Type B pancreatic cell (in vitro differentiated cells): Measurements from ENCODE around the gene S1PR2. TPM values are rescaled to one million over a fixed set of nuclear protein-coding genes. Genes with fewer than 3 reads are reported as not detected.
A peak's percentile ranks its signal among the peaks of the same experiment; 100 is the strongest.

ENCODE experiments used
- DNase-seq: peaks from one replicate; pipeline ENCODE4 v3.0.0; 2021; ENCODE audit warnings: mixed read lengths; ENCODE audit not compliant: unreplicated experiment; ENCODE audit errors: extremely low spot score
- H3K27ac Mint-ChIP-seq: 2 replicates; pipeline ENCODE4 v1.8.0; 2021; ENCODE audit warnings: mild to moderate bottlenecking, mixed read lengths
- H3K27me3 Mint-ChIP-seq: 2 replicates; pipeline ENCODE4 v1.8.0; 2021; ENCODE audit warnings: mixed read lengths
- H3K36me3 Mint-ChIP-seq: 2 replicates; pipeline ENCODE4 v1.8.0; 2021; ENCODE audit warnings: mixed read lengths
- H3K4me1 Mint-ChIP-seq: one replicate; pipeline ENCODE4 v1.8.0; 2021; ENCODE audit warnings: mixed read lengths; ENCODE audit not compliant: unreplicated experiment
- H3K4me3 Mint-ChIP-seq: 2 replicates; pipeline ENCODE4 v1.8.0; 2021; ENCODE audit warnings: mild to moderate bottlenecking, mixed read lengths
- H3K9me3 Mint-ChIP-seq: 2 replicates; pipeline ENCODE4 v1.8.0; 2021; ENCODE audit warnings: mixed read lengths
- CTCF ChIP-seq: fragments of 200-600 bp; sonication (generic); conservative IDR thresholded peaks from 2 replicates; pipeline ENCODE4 v1.5.0; 2021; ENCODE audit warnings: antibody characterized with exemption, mild to moderate bottlenecking
- total RNA-seq: library from RNA; stranded (reverse); gene quantifications from 2 replicates; pipeline ENCODE4 v1.2.1, GENCODE V29; 2021; ENCODE audit warnings: low replicate concordance

The S1PR2 gene
- total RNA-seq, 1 donor from 2014 or later: 23.3 TPM

- TF ChIP-seq CTCF: no peak
- Mint-ChIP-seq H3K27ac (no peak overlapping the region), H3K27me3 (peaks cover 56% of the 10 kb centered on the region), H3K36me3 (no peaks in the 10 kb centered on the region), H3K4me3 (peak overlapping the region; percentile 54), H3K4me1 (no peaks in the 10 kb centered on the region), H3K9me3 (no peaks in the 10 kb centered on the region)
- no peak for DNase-seq
Measured at GRCh38 chr19:10271543-10272086, 40.5 kb upstream of the S1PR2 start.

GRCh38 chr19:10270616-10271394 is 39.7 kb upstream of the S1PR2 start, which contains the start of gene ICAM1:
TSS of gene ICAM1 (plus strand) at chr19:10271120. CDS start at chr19:10271160, 40 bp downstream.
- H3K27me3 Mint-ChIP-seq: peaks cover 56% of the 10 kb centered on the region
- no peaks in the 10 kb centered on the region for H3K9me3 Mint-ChIP-seq

GRCh38 chr19:10270180-10270615 is 39.1 kb upstream of the S1PR2 start:
- H3K27ac Mint-ChIP-seq: no peak overlapping the region
- peaks cover 56% of the 10 kb centered on the region for H3K27me3 Mint-ChIP-seq
- H3K9me3 Mint-ChIP-seq: no peaks in the 10 kb centered on the region
- DNase-seq: no peak
- no peaks in the 10 kb centered on the region for H3K36me3 Mint-ChIP-seq
- no peaks in the 10 kb centered on the region for H3K4me1 Mint-ChIP-seq
- TF ChIP-seq CTCF: no peak
- H3K4me3 Mint-ChIP-seq: peak overlapping the region; percentile 52

More at GRCh38 chr19:10270616-10271394, 39.7 kb upstream of the S1PR2 start, which contains the start of gene ICAM1:
- no peak within 1 kb of the TSS for H3K27ac Mint-ChIP-seq
- H3K4me3 Mint-ChIP-seq: peak within 1 kb of the TSS; percentile 54
- DNase-seq: no peak
- TF ChIP-seq CTCF: peak; percentile 28
- no peaks in the 10 kb centered on the region for H3K36me3 Mint-ChIP-seq
- no peaks in the 10 kb centered on the region for H3K4me1 Mint-ChIP-seq

GRCh38 chr19:10269333-10270179 is 38.4 kb upstream of the S1PR2 start:
- Mint-ChIP-seq H3K9me3 (no peaks in the 10 kb centered on the region), H3K36me3 (no peaks in the 10 kb centered on the region), H3K4me1 (no peaks in the 10 kb centered on the region), H3K27ac (no peak overlapping the region), H3K4me3 (peak overlapping the region; percentile 71), H3K27me3 (peaks cover 52% of the 10 kb centered on the region)
- peak; percentile 97 for TF ChIP-seq CTCF
- peak; percentile 87 for DNase-seq

- DNase-seq: no peak
- Mint-ChIP-seq H3K4me3 (no peak overlapping the region), H3K4me1 (no peaks in the 10 kb centered on the region), H3K36me3 (no peaks in the 10 kb centered on the region), H3K27me3 (peaks cover 46% of the 10 kb centered on the region), H3K27ac (no peak overlapping the region), H3K9me3 (no peaks in the 10 kb centered on the region)
- TF ChIP-seq CTCF: no peak
Measured at GRCh38 chr19:10268071-10268470, 36.9 kb upstream of the S1PR2 start.
